Renal pelvis (tissue), 4 donors: ENCODE data around the gene TMEM200A. TPM values are rescaled to one million over a fixed set of nuclear protein-coding genes. Genes with fewer than 3 reads are reported as not detected.

ENCODE experiments used
- DNase-seq: peaks from one replicate; pipeline ENCODE4 v3.0.0-alpha.2; 2013
- polyA plus RNA-seq, 3 donors: library from polyadenylated mRNA; unstranded; fragments of 120-200 nt; gene quantifications; one replicate each; pipeline ENCODE4 v1.2.1, GENCODE V29; 2013; ENCODE audit not compliant: insufficient read length in 3 of 3

Gene TMEM200A
- polyA plus RNA-seq, 3 donors = 22.9 to 24.1 (median 23.6) TPM

- no peak for DNase-seq
Measured at GRCh38 chr6:130412556-130413290, 46.9 kb downstream of the TMEM200A start.

- DNase-seq = no peak
Measured at GRCh38 chr6:130417951-130418350, 52.1 kb downstream of the TMEM200A start.

DNA sequence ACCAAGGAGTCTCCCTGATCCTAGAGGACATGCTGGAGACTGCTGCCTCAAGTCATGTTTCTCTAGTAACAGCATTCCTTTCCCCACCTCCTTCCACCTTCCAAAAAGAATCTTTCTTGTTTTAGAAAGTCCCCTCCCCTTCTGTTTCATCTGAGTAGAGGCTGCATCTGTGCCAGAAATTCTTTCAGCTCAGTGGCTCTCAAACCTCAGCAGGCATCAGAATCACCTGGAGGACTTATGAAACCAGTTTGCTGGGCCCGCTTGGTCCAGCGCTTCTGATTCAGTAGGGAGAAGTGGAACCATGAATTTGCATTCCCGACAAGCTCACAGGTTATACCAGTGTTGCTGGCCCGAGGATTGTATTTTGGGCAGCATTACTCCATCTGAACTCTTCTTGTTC, 55.1 kb downstream of the TMEM200A start:
- peak; percentile 8 for DNase-seq

DNA sequence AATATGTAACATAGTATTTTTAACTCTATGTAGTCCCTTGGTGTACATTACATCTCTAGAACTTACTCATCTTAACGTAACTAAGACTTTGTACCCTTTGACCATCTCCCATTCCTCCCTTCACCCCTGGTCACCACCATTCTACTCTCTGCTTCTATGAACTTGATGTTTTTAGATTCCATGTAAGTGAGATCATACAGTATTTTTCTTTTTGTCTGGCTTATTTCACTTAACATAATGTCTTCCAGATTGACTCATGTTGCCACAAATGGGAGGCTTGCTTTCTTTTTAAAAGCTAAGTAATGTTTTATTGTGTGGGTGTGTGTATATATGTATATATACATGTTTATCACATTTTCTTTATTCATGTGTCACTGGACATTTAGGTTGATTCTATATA, 55.8 kb downstream of the TMEM200A start:
- DNase-seq = no peak

GRCh38 chr6:130423044-130423443, 57.2 kb downstream of the TMEM200A start:
- no peak for DNase-seq

DNA sequence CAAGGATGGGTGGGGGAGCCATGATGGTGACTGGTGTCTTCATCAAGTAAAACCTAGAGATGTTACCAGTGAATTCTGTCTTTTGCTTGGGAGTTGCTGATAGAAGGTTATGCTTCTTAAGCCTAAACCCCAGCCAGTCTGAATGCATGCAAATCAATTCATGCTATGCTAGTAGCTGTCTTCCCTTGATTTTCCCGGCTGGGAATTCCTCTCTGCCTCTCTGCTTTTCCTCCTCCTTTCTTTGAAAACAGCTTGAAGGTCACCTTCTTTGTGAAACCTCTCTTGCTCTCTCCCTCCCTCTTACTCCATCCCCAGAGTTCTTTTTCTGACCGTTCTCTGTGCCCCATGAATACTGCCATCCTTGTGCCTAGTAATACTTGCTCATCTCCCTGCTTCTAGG, 58.9 kb downstream of the TMEM200A start:
- no peak for DNase-seq

GRCh38 chr6:130425537-130425936, 59.7 kb downstream of the TMEM200A start:
- DNase-seq = no peak

- DNase-seq = no peak
Measured at GRCh38 chr6:130426066-130426721, 60.4 kb downstream of the TMEM200A start.

- no peak for DNase-seq
Measured at GRCh38 chr6:130431346-130431852, 65.6 kb downstream of the TMEM200A start.

DNA sequence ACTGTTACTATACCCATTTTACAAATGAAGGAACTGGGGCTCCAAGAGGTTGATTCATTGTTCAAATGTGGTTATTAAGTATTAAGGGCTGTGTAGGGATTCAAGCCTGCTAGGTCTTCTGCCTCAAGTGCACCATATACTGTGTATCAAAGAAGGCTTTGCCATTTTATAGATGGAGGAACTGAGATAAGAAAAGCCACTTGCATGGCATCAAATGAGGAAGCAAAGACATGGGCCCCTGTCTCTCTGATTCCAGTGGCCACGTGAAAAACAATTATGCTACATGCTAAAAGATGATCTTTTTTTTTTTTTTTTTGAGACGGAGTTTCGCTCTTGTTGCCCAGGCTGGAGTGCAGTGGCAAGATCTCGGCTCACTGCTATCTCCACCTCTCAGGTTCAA, 67.0 kb downstream of the TMEM200A start:
- DNase-seq = no peak

DNA sequence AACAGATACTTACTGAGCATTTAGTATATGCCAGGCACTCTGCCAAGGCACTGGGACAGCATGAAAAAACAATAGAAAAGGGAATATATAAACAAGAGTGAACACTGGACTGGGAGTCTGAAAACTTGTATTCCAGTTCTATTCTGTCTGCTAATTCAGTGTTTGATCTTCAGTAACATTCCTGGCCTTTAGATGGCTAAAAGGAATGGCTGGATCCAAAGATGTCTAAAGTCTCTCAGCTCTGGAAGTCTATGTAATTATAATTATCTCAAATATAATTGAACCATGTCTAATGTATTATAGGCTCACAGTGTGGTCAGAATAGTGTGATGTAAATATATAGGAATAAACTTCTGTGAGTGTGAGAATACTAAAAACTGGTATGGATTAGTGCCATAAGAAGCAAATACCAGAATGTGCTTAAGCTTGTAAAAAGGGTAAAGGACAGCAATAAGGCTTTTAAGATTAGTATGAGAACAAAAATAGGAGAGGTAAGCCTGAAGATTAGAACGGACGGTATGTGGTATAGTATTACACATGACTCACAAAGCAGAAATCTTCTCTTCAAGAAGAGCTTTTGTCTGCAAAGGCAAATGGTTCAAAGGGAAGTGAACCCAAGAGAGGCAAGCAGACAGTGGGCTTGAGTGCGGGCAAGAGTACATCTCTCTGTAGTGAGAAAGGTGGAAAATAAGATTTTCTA, 68.5 kb downstream of the TMEM200A start:
- no peak for DNase-seq

DNA sequence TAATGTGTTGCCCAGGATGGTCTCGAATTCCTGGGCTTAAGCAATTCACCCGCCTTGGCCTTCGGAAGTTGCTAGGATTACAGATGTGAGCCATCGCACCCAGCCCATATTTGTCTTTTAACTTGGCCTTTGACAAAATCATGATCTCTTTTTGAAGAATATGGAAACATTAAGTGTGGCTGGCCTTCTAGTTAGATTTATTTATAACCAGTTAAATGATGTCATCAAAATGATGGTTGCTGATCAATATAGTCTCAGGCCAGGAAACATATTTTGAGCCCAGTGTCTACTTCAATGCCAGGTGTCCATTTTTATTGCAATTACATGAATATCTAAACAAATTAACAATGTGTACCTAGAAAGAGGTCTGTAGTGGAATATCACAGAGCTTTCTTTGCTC, 69.4 kb downstream of the TMEM200A start:
- no peak for DNase-seq

- DNase-seq = no peak
Measured at GRCh38 chr6:130437961-130438360, 72.1 kb downstream of the TMEM200A start.

GRCh38 chr6:130447374-130447773, 81.6 kb downstream of the TMEM200A start:
- no peak for DNase-seq

DNA sequence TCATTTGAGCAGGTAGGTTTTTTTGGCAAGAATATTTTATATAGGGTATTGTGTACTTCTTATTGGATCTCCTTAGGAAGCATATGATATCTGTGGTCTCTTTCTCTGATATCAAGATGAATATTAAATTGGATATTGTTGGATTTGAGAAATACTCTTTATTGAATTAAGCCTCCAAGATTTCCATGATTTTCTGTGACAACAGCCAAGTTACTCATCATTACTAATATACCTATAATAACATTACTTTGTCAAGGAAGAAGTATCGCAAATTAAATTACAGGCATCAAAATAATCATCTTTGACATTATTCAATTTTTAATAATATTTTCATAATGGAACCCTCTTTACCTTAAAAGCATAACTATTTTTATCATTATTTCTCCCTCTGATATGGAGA, 86.5 kb downstream of the TMEM200A start:
- DNase-seq = no peak

- DNase-seq = no peak
Measured at GRCh38 chr6:130453230-130453629, 87.4 kb downstream of the TMEM200A start.

- DNase-seq = no peak
Measured at GRCh38 chr6:130457605-130458004, 91.8 kb downstream of the TMEM200A start.

DNA sequence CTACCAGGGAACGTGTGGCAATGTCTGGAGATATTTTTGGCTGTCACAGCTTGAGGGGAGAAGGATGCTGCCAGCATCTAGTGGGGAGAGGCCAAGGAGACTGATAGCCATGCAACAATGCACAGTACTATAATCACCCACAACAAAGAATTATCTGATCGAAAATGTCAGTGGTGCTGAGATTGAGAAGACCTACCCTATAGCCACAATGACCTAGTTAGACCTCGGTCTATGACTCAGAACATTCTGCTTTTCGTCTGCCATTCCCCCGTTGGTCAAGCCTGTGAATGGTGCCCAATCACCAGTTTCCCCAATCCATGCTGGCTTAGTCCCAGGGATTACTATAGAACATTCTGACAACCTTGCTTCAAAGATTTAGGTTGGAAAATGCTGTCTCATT, 93.5 kb downstream of the TMEM200A start:
- DNase-seq = no peak

- no peak for DNase-seq
Measured at GRCh38 chr6:130460934-130461333, 95.1 kb downstream of the TMEM200A start.

DNA sequence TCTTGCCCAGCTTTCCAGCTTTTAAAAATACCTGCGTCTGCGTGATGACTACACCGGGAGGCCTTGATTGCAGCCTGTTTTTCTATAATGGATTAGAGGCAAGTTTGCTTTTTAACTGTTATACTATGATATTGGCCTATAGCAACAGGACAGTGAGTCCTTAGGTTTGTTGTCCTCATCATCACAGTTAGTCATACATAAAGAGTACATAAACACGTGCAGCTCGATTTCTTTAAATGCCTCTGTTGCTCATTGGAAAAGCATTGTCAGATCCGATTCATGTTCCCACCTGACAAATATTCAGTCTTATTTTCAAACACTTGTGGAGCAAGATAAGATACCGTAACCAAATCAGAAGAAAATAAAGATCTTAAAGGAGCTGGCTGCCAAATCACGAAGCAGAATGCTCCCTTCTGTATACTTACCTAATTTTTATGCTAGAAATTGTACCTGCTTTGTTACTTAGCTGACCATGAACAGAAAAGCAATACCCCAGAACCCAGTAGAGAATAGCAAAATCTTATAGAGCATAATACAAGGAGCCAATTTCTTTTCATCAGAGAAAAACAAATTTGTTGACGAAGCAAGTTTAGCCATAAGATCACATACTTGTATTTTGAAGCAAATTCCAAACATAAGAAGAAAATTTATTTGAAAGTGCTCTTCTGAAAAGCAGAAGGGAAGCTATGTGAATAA, 100.4 kb downstream of the TMEM200A start:
- DNase-seq = no peak

GRCh38 chr6:130466748-130467061, 100.9 kb downstream of the TMEM200A start:
- DNase-seq = no peak
